WERI-Rb-1 (cell line): ENCODE measurements around the gene CENPP.

Experiments used
- DNase-seq: peaks from one replicate; pipeline ENCODE4 v3.0.0-alpha.2; 2020
- H3K27ac ChIP-seq: fragments of 250-450 bp; sonication (Bioruptor Pico); 2 replicates; pipeline ENCODE4 v1.5.1; 2020; ENCODE audit warnings: mild to moderate bottlenecking, moderate library complexity
- H3K27me3 ChIP-seq: fragments of 250-450 bp; sonication (Bioruptor Pico); 2 replicates; pipeline ENCODE4 v1.5.1; 2021; ENCODE audit warnings: mild to moderate bottlenecking, low read depth, moderate library complexity; ENCODE audit not compliant: insufficient read depth, severe bottlenecking
- H3K36me3 ChIP-seq: fragments of 250-450 bp; sonication (Bioruptor Pico); 2 replicates; pipeline ENCODE4 v1.5.1; 2020; ENCODE audit warnings: mild to moderate bottlenecking, moderate library complexity
- H3K4me3 ChIP-seq: 2 replicates; pipeline ENCODE4 v1.5.1; 2011; ENCODE audit warnings: low read depth, mild to moderate bottlenecking, control low read depth, low read length
- H3K9me3 ChIP-seq: fragments of 250-450 bp; sonication (Bioruptor Pico); 2 replicates; pipeline ENCODE4 v1.5.1; 2021; ENCODE audit warnings: mild to moderate bottlenecking, moderate library complexity; ENCODE audit not compliant: severe bottlenecking
- TF ChIP-seq, protein P1 (sequence below): IDR thresholded peaks from 2 replicates; pipeline ENCODE4 v1.5.1; 2011; ENCODE audit warnings: low read depth, mild to moderate bottlenecking, control low read depth, inconsistent platforms, low read length

Gene CENPP

DNA sequence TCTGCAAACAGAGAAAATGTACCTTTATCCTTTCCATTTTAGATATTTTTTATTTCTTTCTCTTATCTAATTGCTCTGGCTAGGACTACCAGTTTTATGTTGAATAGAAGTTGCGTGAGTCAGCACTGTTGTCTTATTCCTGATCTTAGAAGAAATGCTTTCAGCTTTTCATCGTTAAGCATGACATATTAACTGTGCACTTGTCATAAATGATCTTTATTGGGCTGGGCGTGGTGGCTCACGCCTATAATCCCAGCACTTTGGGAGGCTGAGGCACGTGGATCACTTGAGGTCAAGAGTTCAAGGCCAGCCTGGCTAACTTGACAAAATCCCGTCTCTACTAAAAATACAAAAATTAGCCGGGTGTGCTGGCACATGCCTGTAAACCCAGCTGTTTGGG is 218.2 kb downstream of the CENPP start:
- Histone ChIP-seq H3K4me3 (no peak overlapping the region), H3K27ac (no peak overlapping the region), H3K36me3 (no peaks in the 10 kb centered on the region), H3K9me3 (no peaks in the 10 kb centered on the region), H3K27me3 (no peaks in the 10 kb centered on the region)
- TF ChIP-seq, protein P1, sequence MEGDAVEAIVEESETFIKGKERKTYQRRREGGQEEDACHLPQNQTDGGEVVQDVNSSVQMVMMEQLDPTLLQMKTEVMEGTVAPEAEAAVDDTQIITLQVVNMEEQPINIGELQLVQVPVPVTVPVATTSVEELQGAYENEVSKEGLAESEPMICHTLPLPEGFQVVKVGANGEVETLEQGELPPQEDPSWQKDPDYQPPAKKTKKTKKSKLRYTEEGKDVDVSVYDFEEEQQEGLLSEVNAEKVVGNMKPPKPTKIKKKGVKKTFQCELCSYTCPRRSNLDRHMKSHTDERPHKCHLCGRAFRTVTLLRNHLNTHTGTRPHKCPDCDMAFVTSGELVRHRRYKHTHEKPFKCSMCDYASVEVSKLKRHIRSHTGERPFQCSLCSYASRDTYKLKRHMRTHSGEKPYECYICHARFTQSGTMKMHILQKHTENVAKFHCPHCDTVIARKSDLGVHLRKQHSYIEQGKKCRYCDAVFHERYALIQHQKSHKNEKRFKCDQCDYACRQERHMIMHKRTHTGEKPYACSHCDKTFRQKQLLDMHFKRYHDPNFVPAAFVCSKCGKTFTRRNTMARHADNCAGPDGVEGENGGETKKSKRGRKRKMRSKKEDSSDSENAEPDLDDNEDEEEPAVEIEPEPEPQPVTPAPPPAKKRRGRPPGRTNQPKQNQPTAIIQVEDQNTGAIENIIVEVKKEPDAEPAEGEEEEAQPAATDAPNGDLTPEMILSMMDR: no peak
- DNase-seq: no peak

DNA sequence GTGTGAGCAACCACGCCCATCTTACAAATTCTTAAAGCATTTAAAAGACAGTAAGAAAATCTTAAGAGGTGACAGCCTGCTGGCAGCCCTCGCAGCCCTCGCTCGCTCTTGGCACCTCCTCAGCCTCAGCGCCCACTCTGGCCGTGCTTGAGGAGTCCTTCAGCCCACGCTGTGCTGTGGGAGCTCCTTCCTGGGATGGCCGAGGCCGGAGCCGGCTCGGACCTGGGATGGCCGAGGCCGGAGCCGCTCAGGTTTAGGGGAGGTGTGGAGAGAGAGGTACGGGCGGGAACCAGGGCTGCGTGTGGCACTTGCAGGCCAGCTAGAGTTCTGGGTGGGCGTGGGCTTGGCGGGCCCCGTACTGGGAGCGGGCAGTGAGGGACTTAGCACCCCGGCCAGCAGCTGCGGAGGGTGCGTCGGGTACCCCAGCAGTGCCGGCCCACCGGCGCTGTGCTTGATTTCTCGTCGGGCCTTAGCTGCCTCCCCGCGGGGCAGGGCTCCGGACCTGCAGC is 219.3 kb downstream of the CENPP start:
- Histone ChIP-seq H3K27me3 (no peaks in the 10 kb centered on the region), H3K9me3 (no peaks in the 10 kb centered on the region), H3K36me3 (no peaks in the 10 kb centered on the region), H3K27ac (no peak overlapping the region), H3K4me3 (no peak overlapping the region)
- TF ChIP-seq, protein P1: no peak
- no peak for DNase-seq

DNA sequence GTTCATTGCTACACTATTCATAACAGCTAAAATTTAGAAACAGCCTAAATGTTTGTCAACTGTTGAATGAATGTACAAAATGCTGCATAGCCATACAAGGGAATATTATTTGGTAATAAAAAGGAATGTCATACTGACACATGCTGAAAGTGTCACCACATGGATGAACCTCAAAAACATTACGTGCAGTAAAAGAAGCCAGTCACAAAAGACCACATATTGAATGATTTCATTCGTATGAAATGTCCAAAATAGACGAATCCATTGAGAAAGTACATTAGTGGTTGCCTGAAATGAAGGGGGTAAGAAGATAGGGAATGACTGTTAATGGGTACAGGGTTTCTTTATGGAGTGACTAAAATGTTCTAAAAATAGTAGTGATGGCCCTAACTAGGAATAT is 221.6 kb downstream of the CENPP start:
- DNase-seq: no peak
- no peaks in the 10 kb centered on the region for H3K36me3 ChIP-seq
- no peak overlapping the region for H3K27ac ChIP-seq
- TF ChIP-seq, protein P1: no peak
- H3K4me3 ChIP-seq: no peak overlapping the region
- no peaks in the 10 kb centered on the region for H3K27me3 ChIP-seq
- H3K9me3 ChIP-seq: no peaks in the 10 kb centered on the region

DNA sequence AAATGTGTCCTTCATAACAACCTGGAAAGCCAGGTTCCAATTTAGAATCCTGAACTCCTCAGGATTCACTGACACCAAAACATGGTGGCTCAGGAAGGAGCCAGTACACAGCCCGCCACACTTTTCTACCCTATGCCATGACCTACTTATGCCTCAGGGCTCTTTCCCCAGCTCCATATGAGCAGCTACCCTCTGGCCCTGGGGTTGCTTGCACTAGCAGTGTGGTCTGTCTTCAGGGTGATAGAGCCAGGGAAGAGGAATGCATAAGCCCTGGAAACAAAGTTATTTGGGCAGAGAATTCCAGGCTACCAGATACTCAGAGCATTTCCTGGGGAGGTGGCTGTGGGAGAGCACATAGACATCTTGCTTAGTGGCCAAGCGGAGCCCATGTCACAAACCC is 225.0 kb downstream of the CENPP start:
- Histone ChIP-seq H3K27ac (no peak overlapping the region), H3K27me3 (no peaks in the 10 kb centered on the region), H3K4me3 (no peak overlapping the region), H3K9me3 (no peaks in the 10 kb centered on the region), H3K36me3 (no peaks in the 10 kb centered on the region)
- DNase-seq: no peak
- TF ChIP-seq, protein P1: no peak

DNA sequence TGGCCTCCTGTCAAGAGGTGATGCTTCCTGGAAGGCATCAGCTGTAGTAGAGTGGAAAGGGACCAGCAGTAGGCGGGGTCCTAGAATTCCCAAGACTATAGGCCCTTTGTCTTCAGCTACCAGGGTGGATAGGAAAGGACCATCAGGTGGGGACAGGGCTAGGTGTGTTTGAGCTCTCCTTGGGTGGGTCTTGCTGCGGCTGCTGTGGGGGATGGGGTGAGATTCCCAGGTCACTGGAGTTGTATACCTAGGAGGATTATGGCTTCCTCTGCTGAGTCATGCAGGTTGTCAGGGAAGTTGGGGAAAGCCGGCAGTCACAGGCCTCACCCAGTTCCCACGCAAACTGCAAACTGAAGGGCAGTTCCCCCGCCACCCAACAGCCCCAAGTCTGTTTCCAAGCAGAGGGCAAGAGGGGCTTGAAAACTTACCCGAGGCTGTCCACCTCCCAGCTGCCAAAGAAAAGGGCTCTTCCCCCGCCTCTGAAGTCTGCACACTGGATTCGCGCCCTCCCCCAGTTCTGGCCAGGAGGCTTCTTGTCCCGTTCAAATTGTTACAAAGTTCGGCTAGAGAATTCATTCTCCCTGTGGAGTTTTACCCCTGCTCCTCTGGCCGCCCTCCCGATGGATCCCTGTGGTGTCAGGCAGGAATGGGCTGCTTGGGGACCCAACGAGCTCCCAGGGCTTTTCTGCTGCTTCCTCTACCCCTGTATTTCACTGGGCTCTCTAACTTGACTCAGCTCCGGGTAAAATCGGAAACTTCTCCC is 233.0 kb downstream of the CENPP start:
- peak; percentile 8 for DNase-seq
- TF ChIP-seq, protein P1: no peak
- no peak overlapping the region for H3K4me3 ChIP-seq
- no peaks in the 10 kb centered on the region for H3K9me3 ChIP-seq
- no peaks in the 10 kb centered on the region for H3K36me3 ChIP-seq
- H3K27ac ChIP-seq: no peak overlapping the region
- no peaks in the 10 kb centered on the region for H3K27me3 ChIP-seq
